ENCODE results near the gene C1QL4. TPM values are rescaled to one million over a fixed set of nuclear protein-coding genes. Genes with fewer than 3 reads are reported as not detected.
A peak's percentile ranks its signal among the peaks of the same experiment; 100 is the strongest.

C1QL4 gene
- total and polyA plus RNA-seq, 9 of the 15 experiments (the other 6 are each of a cell fraction or from before 2014, with no cell fraction given) = 0.08 to 2.1 (median 0.31) TPM

- in situ Hi-C loops (cut with MboI) = loop anchor here (5.0 kb wide), 2 partner anchors 49 to 234 kb away; partner anchors contain the start of gene C1QL4
- Histone ChIP-seq H3K4me3 (no peak overlapping the region), H3K4me1 (replicated peaks in 1 of 2; ENCODE audit: control insufficient read depth in 2 of 2, insufficient read depth in 2 of 2, low read length in 2 of 2) (peaks cover 5 to 14% of the 10 kb centered on the region in 2 experiments), H4K20me1 (replicated peaks; ENCODE audit: control insufficient read depth, insufficient read depth, low read length) (peaks cover 3% of the 10 kb centered on the region; the same call in 1 of the 2 replicates), H3K9me1 (ENCODE audit: control insufficient read depth, insufficient read depth, low read length) (no peaks in the 10 kb centered on the region), H3K9me3 (replicated peaks; ENCODE audit: control insufficient read depth, insufficient read depth, low read depth, low read length) (no peaks in the 10 kb centered on the region), H2AFZ (ENCODE audit: low read depth, low read length) (0 out of 2 replicates have a peak overlapping the region, but pooled peaks have one; percentile 13), H3K9ac (ENCODE audit: insufficient read depth in 1 of 2, low read depth in 2 of 2, low read length in 2 of 2) (no peak overlapping the region), H3K27me3 (ENCODE audit: control insufficient read depth in 2 of 2, insufficient read depth in 2 of 2, low read length in 2 of 2) (no peaks in the 10 kb centered on the region), H3K27ac (ENCODE audit: extremely low read depth, low read depth, low read length) (no peak overlapping the region), H3K36me3 (ENCODE audit: control insufficient read depth, insufficient read depth, low read length) (no peaks in the 10 kb centered on the region), H3K4me2 (ENCODE audit: insufficient read depth, low read length) (no peak overlapping the region), H3K79me2 (ENCODE audit: control insufficient read depth, insufficient read depth, low read length) (no peaks in the 10 kb centered on the region; the same call in 2 of the 3 replicates)
- DNase-seq (ENCODE audit: extremely low read depth in 1 of 4, low spot score in 3 of 4) = peak; percentile 68 to 77 (median 76)
- ChIA-PET POLR2A (interaction anchor here (1.2 to 2.5 kb wide), 7 partner anchors 13 to 54 kb away, joined by 4 to 9 read pairs (median 6); partner anchors contain the start of genes TROAP and TUBA1C), CTCF (ENCODE audit: low intra/inter-chr PET ratio) (interaction anchor here (0.5 to 3.8 kb wide), 11 partner anchors 8 to 226 kb away, joined by 3 to 49 read pairs (median 4); partner anchors contain the start of gene C1QL4)
- no TSS peak for BruUV-seq (replicated peaks)
- intact Hi-C loops (cut with micrococcal nuclease) = loop anchor here (1.0 kb wide), 2 partner anchors 54 to 69 kb away; no protein-coding TSS in a partner anchor
- under 1% methylated on average over 11 of the region's 11 CpGs for WGBS (ENCODE audit: insufficient coverage, low coverage, missing lambda C conversion rate)
- peak; percentile 99 for FAIRE-seq
- peak; percentile 65 for ATAC-seq
- TF ChIP-seq NCOA1 (IDR thresholded peaks at IDR 0.05; ENCODE audit: low read depth) (no peak), ZNF696 (CRISPR knock-in tag; conservative IDR thresholded peaks at IDR 0.05) (no peak), MXI1 (IDR thresholded peaks at IDR 0.05; ENCODE audit: low read depth, low read length) (no peak), ZNF354B (CRISPR knock-in tag; IDR thresholded peaks at IDR 0.05) (no peak), ZBTB8A (IDR thresholded peaks at IDR 0.05; ENCODE audit: partially characterized antibody) (no peak), ARID3B (CRISPR knock-in tag; IDR thresholded peaks at IDR 0.05; ENCODE audit: borderline replicate concordance) (no peak), HCFC1 (IDR thresholded peaks at IDR 0.05; ENCODE audit: low read depth, low read length) (no peak), ZFP1 (CRISPR knock-in tag; IDR thresholded peaks at IDR 0.05) (no peak), SAFB2 (IDR thresholded peaks at IDR 0.05; ENCODE audit: borderline replicate concordance, low read depth, low read length, severe bottlenecking) (no peak), THRB (CRISPR knock-in tag; conservative IDR thresholded peaks at IDR 0.05) (no peak), HNRNPUL1 (IDR thresholded peaks at IDR 0.05; ENCODE audit: low read length) (no peak), GATA2 (CRISPR knock-in tag; IDR thresholded peaks at IDR 0.05) (no peak), GABPA (tag; conservative IDR thresholded peaks at IDR 0.05; ENCODE audit: low read depth) (no peak), E2F4 (CRISPR knock-in tag; IDR thresholded peaks at IDR 0.05; ENCODE audit: low read depth) (no peak), PRDM10 (IDR thresholded peaks at IDR 0.05; ENCODE audit: partially characterized antibody) (no peak)
Measured at GRCh38 chr12:49288412-49288853, 48.6 kb downstream of the C1QL4 start.

Data from K562 (cell line).